ENCODE measurements around the gene LPIN1. TPM values are rescaled to one million over a fixed set of nuclear protein-coding genes. Genes with fewer than 3 reads are reported as not detected.

LPIN1 gene
- total RNA-seq, 1 experiment from 2014 or later = 43.1 TPM

GRCh38 chr2:11773111-11773510 lies 26.7 kb downstream of the LPIN1 start:
- CTCF ChIA-PET = no interaction called here
- Histone ChIP-seq H3K4me2 (no peak overlapping the region), H3K9me3 (ENCODE audit: insufficient read depth, low read depth) (no peaks in the 10 kb centered on the region), H3K79me2 (ENCODE audit: low read depth) (no peaks in the 10 kb centered on the region), H3K4me3 (no peak overlapping the region), H2AFZ (no peak overlapping the region), H3K27ac (no peak overlapping the region), H3K9me2 (ENCODE audit: insufficient read depth) (no peaks in the 10 kb centered on the region), H3K27me3 (ENCODE audit: insufficient read depth, low read depth) (no peaks in the 10 kb centered on the region), H3K36me3 (ENCODE audit: low read depth) (peaks cover 31% of the 10 kb centered on the region), H3K4me1 (replicated peaks; ENCODE audit: insufficient read depth) (no peaks in the 10 kb centered on the region), H3F3A (ENCODE audit: insufficient read depth, low read depth) (peaks cover 35% of the 10 kb centered on the region; the same call in 1 of the 2 replicates), H4K20me1 (ENCODE audit: insufficient read depth) (no peaks in the 10 kb centered on the region)
- TF ChIP-seq EZH2 (IDR thresholded peaks at IDR 0.05; ENCODE audit: low read depth) = no peak
- no peak for TF ChIP-seq CTCF (conservative IDR thresholded peaks at IDR 0.05)
- DNase-seq = no peak
- no TSS peak for BruUV-seq (replicated peaks)
- POLR2A ChIA-PET (ENCODE audit: unreplicated experiment) = no interaction called here
- intact Hi-C loops (cut with micrococcal nuclease; ENCODE audit: unreplicated experiment) = no loop called here

GRCh38 chr2:11773747-11774525 lies 27.5 kb downstream of the LPIN1 start:
- ChIA-PET POLR2A (ENCODE audit: unreplicated experiment) (no interaction called here), CTCF (no interaction called here)
- Histone ChIP-seq H3K27me3 (ENCODE audit: insufficient read depth, low read depth) (no peaks in the 10 kb centered on the region), H2AFZ (no peak overlapping the region), H3K9me3 (ENCODE audit: insufficient read depth, low read depth) (no peaks in the 10 kb centered on the region), H3K36me3 (ENCODE audit: low read depth) (peaks cover 26% of the 10 kb centered on the region), H3K4me2 (no peak overlapping the region), H3K4me3 (no peak overlapping the region), H3F3A (ENCODE audit: insufficient read depth, low read depth) (peaks cover 44% of the 10 kb centered on the region), H4K20me1 (ENCODE audit: insufficient read depth) (no peaks in the 10 kb centered on the region), H3K27ac (no peak overlapping the region), H3K9me2 (ENCODE audit: insufficient read depth) (no peaks in the 10 kb centered on the region), H3K4me1 (replicated peaks; ENCODE audit: insufficient read depth) (peaks cover 2% of the 10 kb centered on the region; the same call in 1 of the 2 replicates), H3K79me2 (ENCODE audit: low read depth) (no peaks in the 10 kb centered on the region)
- intact Hi-C loops (cut with micrococcal nuclease; ENCODE audit: unreplicated experiment) = no loop called here
- no peak for DNase-seq
- BruUV-seq (replicated peaks) = no TSS peak
- TF ChIP-seq EZH2 (IDR thresholded peaks at IDR 0.05; ENCODE audit: low read depth) (no peak), CTCF (conservative IDR thresholded peaks at IDR 0.05) (no peak)

GRCh38 chr2:11774600-11774999 lies 28.2 kb downstream of the LPIN1 start:
- no peaks in the 10 kb centered on the region for H3K9me3 ChIP-seq (ENCODE audit: insufficient read depth, low read depth)
- BruUV-seq (replicated peaks) = no TSS peak
- POLR2A ChIA-PET (ENCODE audit: unreplicated experiment) = interaction anchor here (0.6 to 0.7 kb wide), 2 partner anchors 40 to 78 kb away, joined by 3 to 4 read pairs; no protein-coding TSS in a partner anchor

More at GRCh38 chr2:11774600-11774999, 28.2 kb downstream of the LPIN1 start:
- no peak for DNase-seq
- Histone ChIP-seq H3K79me2 (ENCODE audit: low read depth) (no peaks in the 10 kb centered on the region), H2AFZ (no peak overlapping the region), H4K20me1 (ENCODE audit: insufficient read depth) (no peaks in the 10 kb centered on the region), H3K9me2 (ENCODE audit: insufficient read depth) (no peaks in the 10 kb centered on the region), H3K4me1 (replicated peaks; ENCODE audit: insufficient read depth) (peaks cover 7% of the 10 kb centered on the region; the same call in 1 of the 2 replicates), H3K4me3 (no peak overlapping the region), H3K27me3 (ENCODE audit: insufficient read depth, low read depth) (no peaks in the 10 kb centered on the region), H3F3A (ENCODE audit: insufficient read depth, low read depth) (peaks cover 44% of the 10 kb centered on the region), H3K36me3 (ENCODE audit: low read depth) (peaks cover 27% of the 10 kb centered on the region), H3K27ac (no peak overlapping the region), H3K4me2 (no peak overlapping the region)
- intact Hi-C loops (cut with micrococcal nuclease; ENCODE audit: unreplicated experiment) = no loop called here
- TF ChIP-seq EZH2 (IDR thresholded peaks at IDR 0.05; ENCODE audit: low read depth) = no peak
- TF ChIP-seq CTCF (conservative IDR thresholded peaks at IDR 0.05) = no peak
- CTCF ChIA-PET = interaction anchor here (0.6 kb wide), 1 partner anchor 21 kb away, joined by 3 read pairs; no protein-coding TSS in a partner anchor

All from PC-9 (cell line).